Measurements from ENCODE around the gene MAN1C1.
"Not testable (repeated sequence)": the region's sequence is repeated elsewhere in the genome, so short reads cannot be mapped to it uniquely, and the experiment has no call there.

DNA sequence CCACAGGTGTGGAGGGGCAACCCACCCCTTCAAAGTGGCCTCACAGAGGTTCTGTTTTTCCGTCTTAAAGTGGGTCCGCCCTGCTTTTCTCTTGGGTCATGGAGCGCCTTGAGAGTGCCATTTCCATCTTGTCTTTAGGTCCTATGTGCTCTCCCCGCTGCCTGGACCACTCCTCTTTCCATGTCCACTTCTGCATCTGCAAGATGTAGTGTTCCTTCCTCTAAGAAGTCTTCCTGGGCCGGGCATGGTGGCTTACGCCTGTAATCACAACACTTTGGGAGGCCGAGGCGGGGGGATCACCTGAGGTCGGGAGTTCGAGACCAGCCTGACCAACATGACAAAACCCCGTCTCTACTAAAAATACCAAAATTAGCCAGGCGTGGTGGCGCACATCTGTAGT lies 27.8 kb upstream of the MAN1C1 start:
- TF ChIP-seq POLR2AphosphoS5 (IDR thresholded peaks at IDR 0.05; ENCODE audit: low read depth, low read length); TCF12 (IDR thresholded peaks at IDR 0.05); YY1 (IDR thresholded peaks at IDR 0.05; ENCODE audit: low read depth); CHD2 (IDR thresholded peaks at IDR 0.05; ENCODE audit: low read length, partially characterized antibody): not testable (repeated sequence)
- TF ChIP-seq, protein P1, sequence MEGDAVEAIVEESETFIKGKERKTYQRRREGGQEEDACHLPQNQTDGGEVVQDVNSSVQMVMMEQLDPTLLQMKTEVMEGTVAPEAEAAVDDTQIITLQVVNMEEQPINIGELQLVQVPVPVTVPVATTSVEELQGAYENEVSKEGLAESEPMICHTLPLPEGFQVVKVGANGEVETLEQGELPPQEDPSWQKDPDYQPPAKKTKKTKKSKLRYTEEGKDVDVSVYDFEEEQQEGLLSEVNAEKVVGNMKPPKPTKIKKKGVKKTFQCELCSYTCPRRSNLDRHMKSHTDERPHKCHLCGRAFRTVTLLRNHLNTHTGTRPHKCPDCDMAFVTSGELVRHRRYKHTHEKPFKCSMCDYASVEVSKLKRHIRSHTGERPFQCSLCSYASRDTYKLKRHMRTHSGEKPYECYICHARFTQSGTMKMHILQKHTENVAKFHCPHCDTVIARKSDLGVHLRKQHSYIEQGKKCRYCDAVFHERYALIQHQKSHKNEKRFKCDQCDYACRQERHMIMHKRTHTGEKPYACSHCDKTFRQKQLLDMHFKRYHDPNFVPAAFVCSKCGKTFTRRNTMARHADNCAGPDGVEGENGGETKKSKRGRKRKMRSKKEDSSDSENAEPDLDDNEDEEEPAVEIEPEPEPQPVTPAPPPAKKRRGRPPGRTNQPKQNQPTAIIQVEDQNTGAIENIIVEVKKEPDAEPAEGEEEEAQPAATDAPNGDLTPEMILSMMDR (IDR thresholded peaks at IDR 0.05): not testable (repeated sequence)
- TF ChIP-seq, protein P2, sequence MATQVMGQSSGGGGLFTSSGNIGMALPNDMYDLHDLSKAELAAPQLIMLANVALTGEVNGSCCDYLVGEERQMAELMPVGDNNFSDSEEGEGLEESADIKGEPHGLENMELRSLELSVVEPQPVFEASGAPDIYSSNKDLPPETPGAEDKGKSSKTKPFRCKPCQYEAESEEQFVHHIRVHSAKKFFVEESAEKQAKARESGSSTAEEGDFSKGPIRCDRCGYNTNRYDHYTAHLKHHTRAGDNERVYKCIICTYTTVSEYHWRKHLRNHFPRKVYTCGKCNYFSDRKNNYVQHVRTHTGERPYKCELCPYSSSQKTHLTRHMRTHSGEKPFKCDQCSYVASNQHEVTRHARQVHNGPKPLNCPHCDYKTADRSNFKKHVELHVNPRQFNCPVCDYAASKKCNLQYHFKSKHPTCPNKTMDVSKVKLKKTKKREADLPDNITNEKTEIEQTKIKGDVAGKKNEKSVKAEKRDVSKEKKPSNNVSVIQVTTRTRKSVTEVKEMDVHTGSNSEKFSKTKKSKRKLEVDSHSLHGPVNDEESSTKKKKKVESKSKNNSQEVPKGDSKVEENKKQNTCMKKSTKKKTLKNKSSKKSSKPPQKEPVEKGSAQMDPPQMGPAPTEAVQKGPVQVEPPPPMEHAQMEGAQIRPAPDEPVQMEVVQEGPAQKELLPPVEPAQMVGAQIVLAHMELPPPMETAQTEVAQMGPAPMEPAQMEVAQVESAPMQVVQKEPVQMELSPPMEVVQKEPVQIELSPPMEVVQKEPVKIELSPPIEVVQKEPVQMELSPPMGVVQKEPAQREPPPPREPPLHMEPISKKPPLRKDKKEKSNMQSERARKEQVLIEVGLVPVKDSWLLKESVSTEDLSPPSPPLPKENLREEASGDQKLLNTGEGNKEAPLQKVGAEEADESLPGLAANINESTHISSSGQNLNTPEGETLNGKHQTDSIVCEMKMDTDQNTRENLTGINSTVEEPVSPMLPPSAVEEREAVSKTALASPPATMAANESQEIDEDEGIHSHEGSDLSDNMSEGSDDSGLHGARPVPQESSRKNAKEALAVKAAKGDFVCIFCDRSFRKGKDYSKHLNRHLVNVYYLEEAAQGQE (IDR thresholded peaks at IDR 0.05; ENCODE audit: low read depth, low read length): not testable (repeated sequence)
